DOHH2 (cell line): ENCODE measurements around the gene LARGE1.

Experiments
- H3F3A ChIP-seq: fragments of 200-600 bp; sonication (generic), shearing (Covaris generic); 2 replicates; pipeline ENCODE4 v1.6.0; 2016; ENCODE audit warnings: antibody characterized with exemption, mild to moderate bottlenecking; ENCODE audit not compliant: control insufficient read depth, insufficient read depth
- H3K27ac ChIP-seq: fragments of 200-600 bp; sonication (generic); 2 replicates; pipeline ENCODE4 v1.5.1; 2014; ENCODE audit warnings: low read depth, mild to moderate bottlenecking, low read length, moderate library complexity
- H3K27me3 ChIP-seq: fragments of 200-600 bp; sonication (generic); 2 replicates; pipeline ENCODE4 v1.6.1; 2014; ENCODE audit warnings: mild to moderate bottlenecking, low read length, mixed read lengths; ENCODE audit not compliant: control insufficient read depth
- H3K36me3 ChIP-seq: fragments of 200-600 bp; sonication (generic); 2 replicates; pipeline ENCODE4 v1.6.1; 2014; ENCODE audit warnings: mild to moderate bottlenecking, low read length, moderate library complexity, mixed read lengths; ENCODE audit not compliant: control insufficient read depth
- H3K4me1 ChIP-seq: fragments of 200-600 bp; sonication (generic); 2 replicates; pipeline ENCODE4 v1.6.1; 2014; ENCODE audit warnings: mild to moderate bottlenecking, low read length, mixed read lengths; ENCODE audit not compliant: control insufficient read depth
- H3K4me2 ChIP-seq: fragments of 200-600 bp; sonication (generic); 2 replicates; pipeline ENCODE4 v1.6.0; 2014; ENCODE audit warnings: mild to moderate bottlenecking, low read length, moderate library complexity
- H3K4me3 ChIP-seq: fragments of 200-600 bp; sonication (generic); 2 replicates; pipeline ENCODE4 v1.5.1; 2014; ENCODE audit warnings: mild to moderate bottlenecking, low read length, mixed read lengths
- H3K79me2 ChIP-seq: fragments of 200-600 bp; sonication (generic); 2 replicates; pipeline ENCODE4 v1.6.1; 2014; ENCODE audit warnings: mild to moderate bottlenecking, low read length, mixed read lengths; ENCODE audit not compliant: control insufficient read depth
- H3K9me2 ChIP-seq: fragments of 200-600 bp; sonication (generic); replicated peaks from 2 replicates; pipeline ENCODE4 v1.6.1; 2014; ENCODE audit warnings: mild to moderate bottlenecking, low read length, mixed read lengths; ENCODE audit not compliant: control insufficient read depth
- H3K9me3 ChIP-seq: fragments of 200-600 bp; sonication (generic); 2 replicates; pipeline ENCODE4 v1.6.1; 2014; ENCODE audit warnings: antibody characterized with exemption, low read length, mixed read lengths; ENCODE audit not compliant: control insufficient read depth, insufficient read depth
- H4K20me1 ChIP-seq: fragments of 200-600 bp; sonication (generic); 2 replicates; pipeline ENCODE4 v1.6.0; 2014; ENCODE audit warnings: low read depth, mild to moderate bottlenecking, antibody characterized with exemption, low read length, moderate library complexity; ENCODE audit not compliant: control insufficient read depth, insufficient read depth
- CTCF ChIP-seq: fragments of 200-600 bp; sonication (generic); IDR thresholded peaks from one replicate; pipeline ENCODE4 v1.5.1; 2014; ENCODE audit warnings: antibody characterized with exemption, mild to moderate bottlenecking, low read depth, low read length; ENCODE audit not compliant: poor library complexity, severe bottlenecking
- EZH2phosphoT487 ChIP-seq: fragments of 200-600 bp; sonication (generic); IDR thresholded peaks from 2 replicates; pipeline ENCODE4 v1.6.1; 2017; ENCODE audit warnings: borderline replicate concordance, mild to moderate bottlenecking, antibody characterized with exemption, low read length, moderate library complexity, mixed read lengths

Gene LARGE1

GRCh38 chr22:33678523-33678922 lies 241.8 kb downstream of the LARGE1 start:
- H4K20me1 ChIP-seq = no peaks in the 10 kb centered on the region
- no peaks in the 10 kb centered on the region for H3K36me3 ChIP-seq
- H3K79me2 ChIP-seq = no peaks in the 10 kb centered on the region
- H3K9me2 ChIP-seq = no peaks in the 10 kb centered on the region
- no peaks in the 10 kb centered on the region for H3K4me1 ChIP-seq
- H3K4me3 ChIP-seq = no peak overlapping the region
- TF ChIP-seq CTCF = no peak
- no peak for TF ChIP-seq EZH2phosphoT487
- no peaks in the 10 kb centered on the region for H3F3A ChIP-seq
- H3K9me3 ChIP-seq = no peaks in the 10 kb centered on the region
- no peak overlapping the region for H3K27ac ChIP-seq
- H3K4me2 ChIP-seq = no peak overlapping the region
- H3K27me3 ChIP-seq = no peaks in the 10 kb centered on the region

GRCh38 chr22:33677536-33677935 lies 242.7 kb downstream of the LARGE1 start:
- TF ChIP-seq EZH2phosphoT487 (no peak), CTCF (no peak)

GRCh38 chr22:33674357-33674756 lies 245.9 kb downstream of the LARGE1 start:
- Histone ChIP-seq H3K27me3 (no peaks in the 10 kb centered on the region), H3K4me2 (no peak overlapping the region), H3K9me2 (no peaks in the 10 kb centered on the region), H3K4me3 (no peak overlapping the region), H3K4me1 (no peaks in the 10 kb centered on the region), H3K9me3 (no peaks in the 10 kb centered on the region), H3K36me3 (no peaks in the 10 kb centered on the region), H3K27ac (no peak overlapping the region), H3F3A (no peaks in the 10 kb centered on the region), H4K20me1 (no peaks in the 10 kb centered on the region), H3K79me2 (no peaks in the 10 kb centered on the region)
- no peak for TF ChIP-seq CTCF

More at GRCh38 chr22:33677536-33677935, 242.7 kb downstream of the LARGE1 start:
- Histone ChIP-seq H3K9me3 (no peaks in the 10 kb centered on the region), H3K9me2 (no peaks in the 10 kb centered on the region), H3K79me2 (no peaks in the 10 kb centered on the region), H4K20me1 (no peaks in the 10 kb centered on the region), H3K27ac (no peak overlapping the region), H3K4me1 (no peaks in the 10 kb centered on the region), H3K4me2 (no peak overlapping the region), H3K4me3 (no peak overlapping the region), H3K36me3 (no peaks in the 10 kb centered on the region), H3K27me3 (no peaks in the 10 kb centered on the region), H3F3A (no peaks in the 10 kb centered on the region)

GRCh38 chr22:33669746-33670145 lies 250.5 kb downstream of the LARGE1 start:
- no peak overlapping the region for H3K4me3 ChIP-seq
- no peaks in the 10 kb centered on the region for H3F3A ChIP-seq
- H3K27me3 ChIP-seq = no peaks in the 10 kb centered on the region
- H3K9me2 ChIP-seq = no peaks in the 10 kb centered on the region
- no peaks in the 10 kb centered on the region for H4K20me1 ChIP-seq
- H3K79me2 ChIP-seq = no peaks in the 10 kb centered on the region
- H3K36me3 ChIP-seq = no peaks in the 10 kb centered on the region
- H3K4me2 ChIP-seq = no peak overlapping the region
- no peaks in the 10 kb centered on the region for H3K9me3 ChIP-seq
- TF ChIP-seq EZH2phosphoT487 (no peak), CTCF (no peak)
- H3K27ac ChIP-seq = no peak overlapping the region
- no peaks in the 10 kb centered on the region; the same call in 1 of the 2 replicates for H3K4me1 ChIP-seq
